SK-N-SH (cell line): ENCODE measurements around the gene FAM227B. TPM values are rescaled to one million over a fixed set of nuclear protein-coding genes. Genes with fewer than 3 reads are reported as not detected.

Experiments used
- CHD2 ChIP-seq: fragments of 150-350 bp; IDR thresholded peaks from 2 replicates; pipeline ENCODE4 v1.6.1; 2018; ENCODE audit warnings: low read length; ENCODE audit not compliant: partially characterized antibody
- EP300 ChIP-seq, 2 experiments: IDR thresholded peaks; 2 replicates each; pipeline versions ENCODE4 v1.4.0 to v1.6.1; 2012; ENCODE audit warnings: borderline replicate concordance in 1 of 2, low read depth in 1 of 2, low read length in 1 of 2
- EZH2phosphoT487 ChIP-seq: fragments of 200-600 bp; sonication (generic); IDR thresholded peaks from 2 replicates; pipeline ENCODE4 v1.6.1; 2017; ENCODE audit warnings: low read depth, mixed run types, mild to moderate bottlenecking, antibody characterized with exemption, moderate library complexity, borderline replicate concordance
- FOXJ3 ChIP-seq: sonication (generic); formaldehyde crosslinking; IDR thresholded peaks from 2 replicates; pipeline ENCODE4 v1.5.1; 2020; ENCODE audit warnings: mild to moderate bottlenecking, missing genetic modification reagents
- FOXM1 ChIP-seq: IDR thresholded peaks from 2 replicates; pipeline ENCODE4 v1.4.0; 2012; ENCODE audit warnings: low read depth, mild to moderate bottlenecking
- GABPA ChIP-seq: IDR thresholded peaks from 2 replicates; pipeline ENCODE4 v1.4.0; 2012; ENCODE audit warnings: low read depth, mild to moderate bottlenecking
- JUND ChIP-seq: IDR thresholded peaks from 2 replicates; pipeline ENCODE4 v1.4.0; 2012
- MXI1 ChIP-seq: IDR thresholded peaks from 2 replicates; pipeline ENCODE4 v1.6.1; 2012; ENCODE audit warnings: mild to moderate bottlenecking, low read depth, low read length, improper control_type of control experiment
- NFIC ChIP-seq: IDR thresholded peaks from 2 replicates; pipeline ENCODE4 v1.4.0; 2012; ENCODE audit warnings: borderline replicate concordance
- NRF1 ChIP-seq: IDR thresholded peaks from 2 replicates; pipeline ENCODE4 v1.6.1; 2012; ENCODE audit warnings: low read depth, mild to moderate bottlenecking, low read length
- RAD21 ChIP-seq: IDR thresholded peaks from 2 replicates; pipeline ENCODE4 v1.6.1; 2012; ENCODE audit warnings: mild to moderate bottlenecking, low read length
- RXRA ChIP-seq: IDR thresholded peaks from 2 replicates; pipeline ENCODE4 v1.4.0; 2012; ENCODE audit warnings: low read depth, mild to moderate bottlenecking, borderline replicate concordance
- SMC3 ChIP-seq: IDR thresholded peaks from 2 replicates; pipeline ENCODE4 v1.6.1; 2012; ENCODE audit warnings: low read depth, low read length, improper control_type of control experiment
- TCF12 ChIP-seq: IDR thresholded peaks from 2 replicates; pipeline ENCODE4 v1.4.0; 2012
- TEAD4 ChIP-seq: IDR thresholded peaks from 2 replicates; pipeline ENCODE4 v1.4.0; 2012; ENCODE audit warnings: mild to moderate bottlenecking, borderline replicate concordance; ENCODE audit not compliant: insufficient read depth
- polyA plus RNA-seq, 3 experiments: library from polyadenylated mRNA; depleted of rRNA; stranded (reverse); fragments of >200 nt; gene quantifications; 2 replicates each; pipeline ENCODE4 v1.2.3, GENCODE V29; 2012
- TF ChIP-seq, protein P1 (sequence below): IDR thresholded peaks from 2 replicates; pipeline ENCODE4; 2012
- TF ChIP-seq, protein P2 (sequence below): IDR thresholded peaks from 2 replicates; pipeline ENCODE4 v1.4.0; 2012; ENCODE audit warnings: low read depth, borderline replicate concordance
- TF ChIP-seq, protein P3 (sequence below): fragments of 150-350 bp; IDR thresholded peaks from 2 replicates; pipeline ENCODE4 v1.6.1; 2016; ENCODE audit warnings: mild to moderate bottlenecking, low read depth, low read length
- TF ChIP-seq, protein P4 (sequence below): fragments of 150-350 bp; IDR thresholded peaks from 2 replicates; pipeline ENCODE4 v1.6.1; 2017; ENCODE audit warnings: antibody characterized with exemption, low read length, low read depth, borderline replicate concordance
- TF ChIP-seq, protein P5 (sequence below): IDR thresholded peaks from 2 replicates; pipeline ENCODE4 v1.4.0; 2012; ENCODE audit warnings: low read depth

Gene FAM227B
- polyA plus RNA-seq, 1 of the 3 experiments (the other 2 are of a cell fraction) = 4.4 TPM

DNA sequence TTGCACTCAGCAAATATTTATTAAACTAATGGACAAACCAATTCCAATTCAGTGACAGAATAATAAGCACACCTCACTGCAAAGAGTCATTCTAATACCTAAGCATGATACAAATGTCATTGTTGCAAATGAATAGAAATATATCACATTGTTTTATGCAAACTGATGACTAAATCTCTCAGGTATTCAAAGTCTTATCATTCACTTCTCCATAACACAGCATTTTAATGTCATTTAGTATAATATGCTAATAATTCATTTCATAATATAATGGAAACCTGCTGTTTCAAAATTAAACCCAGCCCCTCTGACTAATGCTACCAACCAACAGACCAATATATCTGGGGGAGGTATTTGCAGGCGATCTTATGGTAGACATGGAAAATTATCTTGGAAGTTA is 125.8 kb downstream of the FAM227B start (continued):
- TF ChIP-seq, protein P1, sequence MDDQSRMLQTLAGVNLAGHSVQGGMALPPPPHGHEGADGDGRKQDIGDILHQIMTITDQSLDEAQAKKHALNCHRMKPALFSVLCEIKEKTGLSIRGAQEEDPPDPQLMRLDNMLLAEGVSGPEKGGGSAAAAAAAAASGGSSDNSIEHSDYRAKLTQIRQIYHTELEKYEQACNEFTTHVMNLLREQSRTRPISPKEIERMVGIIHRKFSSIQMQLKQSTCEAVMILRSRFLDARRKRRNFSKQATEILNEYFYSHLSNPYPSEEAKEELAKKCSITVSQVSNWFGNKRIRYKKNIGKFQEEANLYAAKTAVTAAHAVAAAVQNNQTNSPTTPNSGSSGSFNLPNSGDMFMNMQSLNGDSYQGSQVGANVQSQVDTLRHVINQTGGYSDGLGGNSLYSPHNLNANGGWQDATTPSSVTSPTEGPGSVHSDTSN = peak; percentile 86
- TF ChIP-seq NFIC (no peak), RXRA (no peak), FOXM1 (peak; percentile 74; the same call in 1 of the 2 replicates), RAD21 (no peak), FOXJ3 (CRISPR knock-in tag) (no peak), TEAD4 (peak; percentile 83), TCF12 (peak; percentile 97), JUND (peak; percentile 87), EP300 (IDR thresholded peaks at IDR 0.05; ENCODE audit: borderline replicate concordance in 1 of 2, low read depth in 1 of 2, low read length in 1 of 2) (peak in 1 of 2 experiments; percentile 94; a peak in 3 of 4 replicates), EZH2phosphoT487 (no peak), MXI1 (no peak), GABPA (no peak), SMC3 (no peak), NRF1 (no peak), CHD2 (no peak)
- TF ChIP-seq, protein P2, sequence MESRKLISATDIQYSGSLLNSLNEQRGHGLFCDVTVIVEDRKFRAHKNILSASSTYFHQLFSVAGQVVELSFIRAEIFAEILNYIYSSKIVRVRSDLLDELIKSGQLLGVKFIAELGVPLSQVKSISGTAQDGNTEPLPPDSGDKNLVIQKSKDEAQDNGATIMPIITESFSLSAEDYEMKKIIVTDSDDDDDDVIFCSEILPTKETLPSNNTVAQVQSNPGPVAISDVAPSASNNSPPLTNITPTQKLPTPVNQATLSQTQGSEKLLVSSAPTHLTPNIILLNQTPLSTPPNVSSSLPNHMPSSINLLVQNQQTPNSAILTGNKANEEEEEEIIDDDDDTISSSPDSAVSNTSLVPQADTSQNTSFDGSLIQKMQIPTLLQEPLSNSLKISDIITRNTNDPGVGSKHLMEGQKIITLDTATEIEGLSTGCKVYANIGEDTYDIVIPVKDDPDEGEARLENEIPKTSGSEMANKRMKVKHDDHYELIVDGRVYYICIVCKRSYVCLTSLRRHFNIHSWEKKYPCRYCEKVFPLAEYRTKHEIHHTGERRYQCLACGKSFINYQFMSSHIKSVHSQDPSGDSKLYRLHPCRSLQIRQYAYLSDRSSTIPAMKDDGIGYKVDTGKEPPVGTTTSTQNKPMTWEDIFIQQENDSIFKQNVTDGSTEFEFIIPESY = no peak
- TF ChIP-seq, protein P3, sequence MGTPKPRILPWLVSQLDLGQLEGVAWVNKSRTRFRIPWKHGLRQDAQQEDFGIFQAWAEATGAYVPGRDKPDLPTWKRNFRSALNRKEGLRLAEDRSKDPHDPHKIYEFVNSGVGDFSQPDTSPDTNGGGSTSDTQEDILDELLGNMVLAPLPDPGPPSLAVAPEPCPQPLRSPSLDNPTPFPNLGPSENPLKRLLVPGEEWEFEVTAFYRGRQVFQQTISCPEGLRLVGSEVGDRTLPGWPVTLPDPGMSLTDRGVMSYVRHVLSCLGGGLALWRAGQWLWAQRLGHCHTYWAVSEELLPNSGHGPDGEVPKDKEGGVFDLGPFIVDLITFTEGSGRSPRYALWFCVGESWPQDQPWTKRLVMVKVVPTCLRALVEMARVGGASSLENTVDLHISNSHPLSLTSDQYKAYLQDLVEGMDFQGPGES = no peak
- TF ChIP-seq, protein P4, sequence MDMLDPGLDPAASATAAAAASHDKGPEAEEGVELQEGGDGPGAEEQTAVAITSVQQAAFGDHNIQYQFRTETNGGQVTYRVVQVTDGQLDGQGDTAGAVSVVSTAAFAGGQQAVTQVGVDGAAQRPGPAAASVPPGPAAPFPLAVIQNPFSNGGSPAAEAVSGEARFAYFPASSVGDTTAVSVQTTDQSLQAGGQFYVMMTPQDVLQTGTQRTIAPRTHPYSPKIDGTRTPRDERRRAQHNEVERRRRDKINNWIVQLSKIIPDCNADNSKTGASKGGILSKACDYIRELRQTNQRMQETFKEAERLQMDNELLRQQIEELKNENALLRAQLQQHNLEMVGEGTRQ = no peak
- TF ChIP-seq, protein P5, sequence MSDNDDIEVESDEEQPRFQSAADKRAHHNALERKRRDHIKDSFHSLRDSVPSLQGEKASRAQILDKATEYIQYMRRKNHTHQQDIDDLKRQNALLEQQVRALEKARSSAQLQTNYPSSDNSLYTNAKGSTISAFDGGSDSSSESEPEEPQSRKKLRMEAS = no peak
